ENCODE results near the gene EYA2. TPM values are rescaled to one million over a fixed set of nuclear protein-coding genes. Genes with fewer than 3 reads are reported as not detected.

The EYA2 gene
- polyA plus RNA-seq, 3 donors, result 0.04 to 0.16 TPM; not detected in 1

- Mint-ChIP-seq H3K4me1 (peaks cover 6% of the 10 kb centered on the region), H3K4me3 (no peak overlapping the region), H3K27ac (no peak overlapping the region), H3K36me3 (no peaks in the 10 kb centered on the region), H3K9me3 (peaks cover 0 to 9% (median 7%) of the 10 kb centered on the region in 7 donors), H3K27me3 (ENCODE audit: low read depth in 3 of 3) (peaks cover 6 to 13% (median 7%) of the 10 kb centered on the region in 3 donors)
- no peak overlapping the region for H3K4me3 ChIP-seq (replicated peaks in 1 of 3; ENCODE audit: low read depth in 2 of 3, low read length in 3 of 3)
- no peaks in the 10 kb centered on the region for H4K20me1 ChIP-seq (ENCODE audit: insufficient read depth, low read length)
- H3K4me1 ChIP-seq (ENCODE audit: control insufficient read depth in 1 of 2, insufficient read depth in 2 of 2, low read length in 2 of 2), result no peaks in the 10 kb centered on the region
- DNase-seq, result no peak
- H3K27me3 ChIP-seq (ENCODE audit: control insufficient read depth in 2 of 2, insufficient read depth in 2 of 2, low read length in 2 of 2), result no peaks in the 10 kb centered on the region
- no peak overlapping the region for H3K4me2 ChIP-seq (replicated peaks; ENCODE audit: extremely low read depth, low read length, poor library complexity, severe bottlenecking)
- no peak for TF ChIP-seq CTCF (IDR thresholded peaks at IDR 0.05)
- no peaks in the 10 kb centered on the region for H3K36me3 ChIP-seq (replicated peaks in 1 of 2; ENCODE audit: control insufficient read depth in 1 of 2, insufficient read depth in 2 of 2, low read length in 2 of 2)
- no peak overlapping the region for H3K9ac ChIP-seq (ENCODE audit: insufficient read depth, low read length, poor library complexity, severe bottlenecking)
- intact Hi-C loops (cut with micrococcal nuclease), result no loop called here
- H3K9me3 ChIP-seq (replicated peaks in 1 of 2; ENCODE audit: control insufficient read depth in 1 of 2, insufficient read depth in 1 of 2, low read length in 2 of 2), result peaks cover 0 to 6% of the 10 kb centered on the region in 2 donors
- no peak overlapping the region for H3K27ac ChIP-seq (ENCODE audit: low read depth in 1 of 2, low read length in 2 of 2)
- H2AFZ ChIP-seq (ENCODE audit: insufficient read depth, low read depth, low read length, poor library complexity, severe bottlenecking), result no peak overlapping the region
- H3K79me2 ChIP-seq (ENCODE audit: insufficient read depth, low read length), result no peaks in the 10 kb centered on the region
Observed at GRCh38 chr20:47033665-47034064, 139.0 kb downstream of the EYA2 start.

- intact Hi-C loops (cut with micrococcal nuclease), result no loop called here
- no peak overlapping the region for H2AFZ ChIP-seq (ENCODE audit: insufficient read depth, low read depth, low read length, poor library complexity, severe bottlenecking)
- Mint-ChIP-seq H3K27me3 (ENCODE audit: low read depth in 3 of 3) (peaks cover 6 to 13% (median 10%) of the 10 kb centered on the region in 3 donors), H3K36me3 (no peaks in the 10 kb centered on the region), H3K27ac (peak overlapping the region in 1 of 7 donors; percentile 10), H3K4me3 (no peak overlapping the region), H3K4me1 (peaks cover 6% of the 10 kb centered on the region), H3K9me3 (peaks cover 0 to 7% (median 2%) of the 10 kb centered on the region in 7 donors)
- no peak overlapping the region for H3K27ac ChIP-seq (ENCODE audit: low read depth in 1 of 2, low read length in 2 of 2)
- H3K4me2 ChIP-seq (replicated peaks; ENCODE audit: extremely low read depth, low read length, poor library complexity, severe bottlenecking), result no peak overlapping the region
- no peak overlapping the region for H3K9ac ChIP-seq (ENCODE audit: insufficient read depth, low read length, poor library complexity, severe bottlenecking)
- 88% methylated on average over 6 of the region's 10 CpGs for WGBS (ENCODE audit: insufficient coverage)
- H4K20me1 ChIP-seq (ENCODE audit: insufficient read depth, low read length), result no peaks in the 10 kb centered on the region
- no peak for DNase-seq
- H3K4me1 ChIP-seq (ENCODE audit: control insufficient read depth in 1 of 2, insufficient read depth in 2 of 2, low read length in 2 of 2), result no peaks in the 10 kb centered on the region
- no peaks in the 10 kb centered on the region for H3K27me3 ChIP-seq (ENCODE audit: control insufficient read depth in 2 of 2, insufficient read depth in 2 of 2, low read length in 2 of 2)
- H3K4me3 ChIP-seq (replicated peaks in 1 of 3; ENCODE audit: low read depth in 2 of 3, low read length in 3 of 3), result no peak overlapping the region
- no peaks in the 10 kb centered on the region for H3K9me3 ChIP-seq (replicated peaks in 1 of 2; ENCODE audit: control insufficient read depth in 1 of 2, insufficient read depth in 1 of 2, low read length in 2 of 2)
- no peaks in the 10 kb centered on the region for H3K79me2 ChIP-seq (ENCODE audit: insufficient read depth, low read length)
- no peaks in the 10 kb centered on the region for H3K36me3 ChIP-seq (replicated peaks in 1 of 2; ENCODE audit: control insufficient read depth in 1 of 2, insufficient read depth in 2 of 2, low read length in 2 of 2)
- TF ChIP-seq CTCF (IDR thresholded peaks at IDR 0.05), result no peak
Observed at GRCh38 chr20:47035026-47035590, 140.5 kb downstream of the EYA2 start.

Measured in CD14-positive monocyte (primary cell).